Brain microvascular endothelial cell (primary cell): ENCODE measurements around the gene MLPH.
"Not testable (repeated sequence)": the region's sequence is repeated elsewhere in the genome, so short reads cannot be mapped to it uniquely, and the experiment has no call there.

ENCODE experiments used
- DNase-seq: peaks from one replicate; pipeline ENCODE4 v3.0.0-alpha.2; 2020
- H3K27ac ChIP-seq: fragments of 250-450 bp; sonication (Bioruptor Pico); 2 replicates; pipeline ENCODE4 v1.5.1; 2020; ENCODE audit warnings: mild to moderate bottlenecking, moderate library complexity
- H3K27me3 ChIP-seq: fragments of 250-450 bp; sonication (Bioruptor Pico); replicated peaks from 2 replicates; pipeline ENCODE4 v1.5.1; 2020; ENCODE audit warnings: mild to moderate bottlenecking
- H3K36me3 ChIP-seq: fragments of 250-450 bp; sonication (Bioruptor Pico); replicated peaks from 2 replicates; pipeline ENCODE4 v1.5.1; 2020; ENCODE audit warnings: mild to moderate bottlenecking
- H3K4me3 ChIP-seq: 2 replicates; pipeline ENCODE4 v1.5.1; 2011; ENCODE audit warnings: low read depth, mild to moderate bottlenecking, control low read depth, low read length, moderate library complexity
- in situ Hi-C: cut with HindIII; loops from 2 replicates; pipeline ENCODE4 v1.10.0; 2017; ENCODE audit warnings: low sequenced_read_pairs, low pct_ligation_motif_present
- TF ChIP-seq, protein P1 (sequence below): IDR thresholded peaks from 2 replicates; pipeline ENCODE4 v1.5.1; 2011; ENCODE audit warnings: low read depth, mild to moderate bottlenecking, moderate library complexity, low read length, control low read depth, inconsistent platforms; ENCODE audit errors: missing control alignments

Gene MLPH

DNA sequence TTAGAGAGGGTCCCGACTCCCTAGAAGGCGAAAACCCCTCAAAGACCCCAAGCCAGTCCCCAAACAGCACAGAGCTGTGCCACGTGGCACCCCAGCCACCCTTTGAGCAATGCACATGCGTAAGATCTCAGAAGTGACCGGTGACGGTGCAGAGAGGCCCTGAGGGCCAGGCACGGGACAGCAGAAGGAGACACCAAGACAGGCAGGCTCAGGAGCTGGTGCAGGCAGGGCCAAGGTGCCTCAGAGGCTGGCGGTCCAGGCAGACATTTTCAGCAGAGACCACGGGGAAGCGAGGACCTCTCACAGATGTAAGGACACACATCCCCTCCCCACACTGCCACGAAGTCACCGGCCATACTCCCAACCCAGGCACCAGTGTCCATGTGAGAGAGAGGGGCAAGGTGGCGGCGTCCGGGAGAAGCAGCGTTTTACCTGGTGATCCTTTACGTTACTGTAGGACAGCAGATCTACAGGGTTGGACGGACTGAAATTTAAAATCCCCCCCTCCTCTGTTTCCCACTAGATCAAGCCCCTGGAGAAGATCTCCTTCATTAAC is 105.5 kb downstream of the MLPH start:
- in situ Hi-C loops = no loop called here
- Histone ChIP-seq H3K36me3 (no peaks in the 10 kb centered on the region), H3K27ac (no peak overlapping the region), H3K4me3 (no peak overlapping the region), H3K27me3 (no peaks in the 10 kb centered on the region)
- no peak for DNase-seq
- TF ChIP-seq, protein P1, sequence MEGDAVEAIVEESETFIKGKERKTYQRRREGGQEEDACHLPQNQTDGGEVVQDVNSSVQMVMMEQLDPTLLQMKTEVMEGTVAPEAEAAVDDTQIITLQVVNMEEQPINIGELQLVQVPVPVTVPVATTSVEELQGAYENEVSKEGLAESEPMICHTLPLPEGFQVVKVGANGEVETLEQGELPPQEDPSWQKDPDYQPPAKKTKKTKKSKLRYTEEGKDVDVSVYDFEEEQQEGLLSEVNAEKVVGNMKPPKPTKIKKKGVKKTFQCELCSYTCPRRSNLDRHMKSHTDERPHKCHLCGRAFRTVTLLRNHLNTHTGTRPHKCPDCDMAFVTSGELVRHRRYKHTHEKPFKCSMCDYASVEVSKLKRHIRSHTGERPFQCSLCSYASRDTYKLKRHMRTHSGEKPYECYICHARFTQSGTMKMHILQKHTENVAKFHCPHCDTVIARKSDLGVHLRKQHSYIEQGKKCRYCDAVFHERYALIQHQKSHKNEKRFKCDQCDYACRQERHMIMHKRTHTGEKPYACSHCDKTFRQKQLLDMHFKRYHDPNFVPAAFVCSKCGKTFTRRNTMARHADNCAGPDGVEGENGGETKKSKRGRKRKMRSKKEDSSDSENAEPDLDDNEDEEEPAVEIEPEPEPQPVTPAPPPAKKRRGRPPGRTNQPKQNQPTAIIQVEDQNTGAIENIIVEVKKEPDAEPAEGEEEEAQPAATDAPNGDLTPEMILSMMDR = no peak

DNA sequence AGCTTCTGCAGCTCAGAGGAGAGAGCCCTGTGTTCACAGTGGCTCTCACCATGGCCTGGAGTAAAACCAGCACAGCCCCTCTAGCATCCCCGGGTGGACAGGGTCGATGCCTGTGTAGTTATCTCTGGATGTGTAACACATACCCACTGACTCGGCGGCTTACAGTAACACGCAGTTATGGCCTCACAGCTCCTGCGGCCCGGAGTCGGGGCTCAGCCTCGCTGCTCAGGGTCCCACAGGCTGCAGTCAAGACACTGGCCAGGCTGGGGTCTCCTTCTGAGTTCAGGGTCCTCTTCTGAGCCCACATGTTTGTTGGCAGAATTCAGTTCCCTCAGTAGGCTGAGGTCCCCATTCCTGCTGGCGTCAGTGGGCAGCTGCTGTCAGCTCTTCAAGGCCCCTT is 106.0 kb downstream of the MLPH start:
- no peak overlapping the region for H3K4me3 ChIP-seq
- TF ChIP-seq, protein P1 = no peak
- no peak for DNase-seq
- no peak overlapping the region for H3K27ac ChIP-seq
- no peaks in the 10 kb centered on the region for H3K36me3 ChIP-seq
- in situ Hi-C loops = no loop called here
- no peaks in the 10 kb centered on the region for H3K27me3 ChIP-seq

DNA sequence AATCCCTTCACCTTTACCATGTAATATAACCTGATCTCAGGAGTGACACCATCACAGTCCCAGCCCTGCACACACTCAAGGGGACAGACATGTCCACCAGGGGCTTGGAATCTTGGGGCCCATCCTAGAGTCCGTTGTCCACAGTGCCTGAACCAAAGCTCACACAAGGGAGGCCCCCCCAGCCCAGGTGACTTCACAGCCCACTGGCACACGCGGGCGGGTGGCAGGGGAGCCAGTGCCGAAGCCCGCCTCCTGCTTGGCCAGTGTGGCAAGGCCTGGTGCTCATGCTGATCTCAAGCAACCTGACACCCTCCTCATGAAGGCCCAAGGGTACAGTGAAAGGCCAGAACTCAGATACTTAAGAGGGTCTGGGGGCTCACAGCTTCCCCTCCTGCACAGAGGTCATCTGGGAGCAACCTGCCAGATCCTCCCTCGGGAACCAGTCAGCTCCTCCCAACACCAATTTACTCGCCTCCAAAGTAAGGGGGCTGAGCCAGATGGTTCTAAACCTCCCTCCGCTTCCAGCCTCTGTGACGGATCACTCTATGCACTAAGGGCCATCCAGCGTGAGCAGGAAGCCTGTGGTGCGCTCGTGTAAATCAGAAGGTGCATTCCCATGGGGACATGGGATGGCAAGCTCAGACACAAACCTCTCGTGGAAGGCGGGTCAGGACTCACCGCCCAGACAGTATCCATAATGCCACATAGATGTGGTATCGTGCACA is 106.7 kb downstream of the MLPH start:
- Histone ChIP-seq H3K27ac (no peak overlapping the region), H3K4me3 (no peak overlapping the region), H3K27me3 (no peaks in the 10 kb centered on the region), H3K36me3 (no peaks in the 10 kb centered on the region)
- in situ Hi-C loops = no loop called here
- DNase-seq = no peak
- TF ChIP-seq, protein P1 = no peak

DNA sequence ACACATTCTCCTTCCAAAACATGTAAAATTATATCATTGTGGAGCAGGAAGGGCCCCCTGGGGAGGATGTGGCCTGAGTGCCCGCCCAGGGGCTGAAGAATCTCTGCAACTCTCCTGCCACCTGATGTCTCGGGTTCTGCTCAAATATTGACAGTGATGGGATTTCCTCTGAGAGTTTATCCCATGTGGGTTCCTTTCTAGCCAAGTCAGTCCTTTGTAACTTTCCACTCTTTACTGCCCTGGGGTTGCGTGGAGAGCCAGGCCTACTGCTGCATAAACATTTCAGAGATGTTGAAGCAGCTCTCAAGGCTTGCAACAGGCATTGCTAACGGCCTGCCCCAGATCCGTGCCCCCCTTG is 107.4 kb downstream of the MLPH start:
- H3K27me3 ChIP-seq = no peaks in the 10 kb centered on the region
- no peak for DNase-seq
- no peaks in the 10 kb centered on the region for H3K36me3 ChIP-seq
- H3K27ac ChIP-seq = no peak overlapping the region
- no peak overlapping the region for H3K4me3 ChIP-seq
- TF ChIP-seq, protein P1 = no peak
- in situ Hi-C loops = no loop called here

DNA sequence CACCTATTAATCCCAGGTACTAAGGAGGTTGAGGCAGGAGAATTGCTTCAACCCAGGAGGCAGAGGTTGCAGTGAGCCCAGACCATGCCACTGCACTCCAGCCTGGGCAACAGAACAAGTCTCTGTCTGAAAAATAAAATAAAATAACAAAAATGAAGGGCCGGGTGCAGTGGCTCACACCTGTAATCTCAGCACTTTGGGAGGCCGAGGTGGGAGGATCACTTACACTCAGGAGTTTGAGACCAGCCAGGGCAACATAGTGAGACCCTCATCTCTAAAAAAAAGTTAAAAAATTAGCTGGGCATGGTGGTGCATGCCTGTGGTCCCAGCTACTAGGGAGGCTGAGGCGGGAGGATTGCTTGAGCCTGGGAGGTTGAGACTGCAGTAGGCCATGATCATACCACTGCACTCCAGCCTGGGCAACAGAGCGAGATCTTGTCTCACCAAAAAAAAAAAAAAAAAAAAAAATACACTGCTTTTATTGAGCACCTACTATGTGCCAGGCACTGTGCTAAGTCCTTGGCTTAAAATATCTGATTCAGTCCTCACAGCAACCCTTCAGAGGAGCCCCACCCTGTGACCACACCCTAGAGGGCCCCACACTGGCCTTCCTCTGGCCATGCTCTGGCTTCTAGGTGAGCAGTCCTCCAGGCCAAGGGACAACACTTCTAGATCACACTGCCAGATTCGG is 108.9 kb downstream of the MLPH start:
- H3K27me3 ChIP-seq, in situ Hi-C loops, DNase-seq: not testable (repeated sequence)

DNA sequence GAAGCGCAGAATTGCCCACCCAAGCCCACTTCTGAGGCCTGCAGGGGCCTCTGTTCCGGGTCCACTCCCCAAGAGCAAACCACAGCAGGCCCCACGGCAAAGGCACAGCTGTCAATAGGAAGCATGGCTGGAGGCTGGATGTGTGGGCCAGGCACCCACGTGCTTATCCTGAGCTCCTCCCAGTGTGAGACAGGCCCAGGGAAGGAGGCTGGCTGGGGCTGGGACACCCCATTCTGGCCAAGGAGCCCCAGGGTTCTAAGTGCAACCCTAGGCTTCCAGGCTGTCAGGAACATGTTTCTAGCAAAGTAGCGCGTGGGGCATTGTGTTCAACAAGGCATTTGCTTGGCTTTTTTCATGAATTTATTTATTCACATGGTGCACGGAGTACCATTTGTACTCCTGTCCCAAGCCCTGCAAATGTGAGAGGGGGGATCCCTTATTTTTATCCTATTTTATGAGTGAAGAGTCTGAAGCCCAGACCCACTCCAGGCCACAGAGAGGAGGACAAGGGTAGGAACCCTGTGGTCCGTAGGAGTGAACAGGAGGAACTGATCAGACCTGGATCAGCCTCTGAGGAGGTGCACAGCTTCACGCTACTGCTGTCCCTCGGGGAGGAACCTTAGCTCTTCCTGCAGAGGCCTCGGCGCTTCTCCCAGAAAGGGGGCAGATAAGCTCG is 109.6 kb downstream of the MLPH start:
- no peak for DNase-seq
- Histone ChIP-seq H3K4me3 (no peak overlapping the region), H3K27ac (no peak overlapping the region), H3K27me3 (no peaks in the 10 kb centered on the region), H3K36me3 (no peaks in the 10 kb centered on the region)
- in situ Hi-C loops = no loop called here
- TF ChIP-seq, protein P1 = no peak

More for the DNA sequence above, 108.9 kb downstream of the MLPH start:
- H3K4me3 ChIP-seq, H3K36me3 ChIP-seq, H3K27ac ChIP-seq: not testable (repeated sequence)
